Mammary epithelial cell (primary cell): ENCODE results near the gene COMMD10.

Experiments
- EZH2 ChIP-seq: IDR thresholded peaks from 2 replicates; pipeline ENCODE4 v1.6.1; 2012; ENCODE audit warnings: low read length, inconsistent platforms, borderline replicate concordance
- TF ChIP-seq, protein P1 (sequence below), 2 donors: IDR thresholded peaks in 1 of 2; conservative IDR thresholded peaks in 1 of 2; 2 replicates each; pipeline ENCODE4 v1.5.1; 2011 to 2012; ENCODE audit warnings: inconsistent platforms in 2 of 2, low read length in 2 of 2, mild to moderate bottlenecking in 2 of 2, control low read depth in 1 of 2, low read depth in 1 of 2; ENCODE audit not compliant: insufficient read depth in 1 of 2; ENCODE audit errors: extremely low read depth in 1 of 2

DNA sequence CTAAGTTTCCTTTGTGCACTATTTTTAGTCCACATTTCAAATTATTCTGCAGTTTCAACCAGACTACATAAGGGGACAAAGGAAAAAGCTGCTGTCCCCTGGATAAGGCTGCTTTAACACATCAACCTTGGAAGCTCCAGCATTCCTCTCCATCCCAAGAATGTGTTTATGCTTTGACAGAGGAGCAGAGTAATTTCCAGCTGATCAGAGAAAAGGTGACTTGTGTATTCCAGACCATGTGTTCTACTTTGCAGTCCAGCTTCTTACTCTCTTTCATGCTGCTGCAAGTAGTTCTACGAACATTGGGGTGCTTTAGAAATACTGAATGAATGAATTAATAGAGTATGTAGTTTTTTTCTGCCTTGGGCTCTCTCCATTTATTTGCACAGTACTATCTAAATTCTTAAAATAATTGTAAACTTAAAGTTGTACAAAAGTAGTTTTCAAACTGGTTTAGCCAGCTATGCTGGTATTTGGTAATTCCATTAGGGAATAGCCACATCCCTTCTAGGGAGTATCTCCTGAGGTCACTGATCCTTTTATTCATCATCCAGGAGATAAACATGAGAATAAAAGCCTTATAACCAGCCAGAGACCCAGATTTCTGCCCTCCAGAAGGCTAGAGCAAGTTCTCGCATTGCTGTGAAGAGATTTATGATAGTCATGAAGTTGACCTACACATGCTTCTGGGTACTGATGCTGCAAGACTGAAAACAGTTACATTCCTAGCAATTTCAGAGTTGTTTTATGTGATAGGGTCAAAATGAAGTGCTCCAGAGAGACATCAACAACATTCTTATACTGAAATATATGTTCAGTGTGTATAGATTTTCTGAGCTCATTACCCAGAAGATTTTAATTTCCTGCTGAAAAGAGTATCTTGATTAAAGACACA is 215.2 kb downstream of the COMMD10 start:
- TF ChIP-seq, protein P1, sequence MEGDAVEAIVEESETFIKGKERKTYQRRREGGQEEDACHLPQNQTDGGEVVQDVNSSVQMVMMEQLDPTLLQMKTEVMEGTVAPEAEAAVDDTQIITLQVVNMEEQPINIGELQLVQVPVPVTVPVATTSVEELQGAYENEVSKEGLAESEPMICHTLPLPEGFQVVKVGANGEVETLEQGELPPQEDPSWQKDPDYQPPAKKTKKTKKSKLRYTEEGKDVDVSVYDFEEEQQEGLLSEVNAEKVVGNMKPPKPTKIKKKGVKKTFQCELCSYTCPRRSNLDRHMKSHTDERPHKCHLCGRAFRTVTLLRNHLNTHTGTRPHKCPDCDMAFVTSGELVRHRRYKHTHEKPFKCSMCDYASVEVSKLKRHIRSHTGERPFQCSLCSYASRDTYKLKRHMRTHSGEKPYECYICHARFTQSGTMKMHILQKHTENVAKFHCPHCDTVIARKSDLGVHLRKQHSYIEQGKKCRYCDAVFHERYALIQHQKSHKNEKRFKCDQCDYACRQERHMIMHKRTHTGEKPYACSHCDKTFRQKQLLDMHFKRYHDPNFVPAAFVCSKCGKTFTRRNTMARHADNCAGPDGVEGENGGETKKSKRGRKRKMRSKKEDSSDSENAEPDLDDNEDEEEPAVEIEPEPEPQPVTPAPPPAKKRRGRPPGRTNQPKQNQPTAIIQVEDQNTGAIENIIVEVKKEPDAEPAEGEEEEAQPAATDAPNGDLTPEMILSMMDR (conservative IDR thresholded peaks at IDR 0.05 in 1 of 2, IDR thresholded peaks at IDR 0.05 in 1 of 2; ENCODE audit: extremely low read depth in 1 of 2, insufficient read depth in 1 of 2, low read depth in 1 of 2, low read length in 2 of 2), result no peak
- no peak for TF ChIP-seq EZH2
